Body of pancreas (tissue), 4 donors: Measurements from ENCODE around the gene NKX2-3.

Source experiments
- CTCF ChIP-seq, 7 experiments: fragments of 450-650 bp in 4 of 7; fragments of 200-600 bp in 3 of 7; sonication (generic) in 3 of 7; IDR thresholded peaks; one replicate each; pipeline ENCODE4 v1.5.1; 2016 to 2019; ENCODE audit warnings: antibody characterized with exemption in 7 of 7
- POLR2A ChIP-seq, 3 donors: fragments of 450-650 bp; IDR thresholded peaks; one replicate each; pipeline ENCODE4 v1.6.1; 2016; ENCODE audit warnings: antibody characterized with exemption in 3 of 3, mild to moderate bottlenecking in 2 of 3

GRCh38 chr10:99555371-99555770, 22.6 kb downstream of the NKX2-3 start:
- TF ChIP-seq CTCF (IDR thresholded peaks at IDR 0.05) (no peak), POLR2A (IDR thresholded peaks at IDR 0.05) (no peak)
